D721Med (cell line): ENCODE data around the gene PCSK2.

Experiments
- DNase-seq: peaks from one replicate; pipeline ENCODE4 v3.0.0; 2011; ENCODE audit warnings: low spot score; ENCODE audit not compliant: insufficient read length
- FAIRE-seq: peaks from 2 replicates; lab custom pipeline; 2011; peaks lifted over from hg19 to GRCh38; lab: Jason Lieb, UNC
- TF ChIP-seq, protein P1 (sequence below): IDR thresholded peaks from 2 replicates; pipeline ENCODE4 v1.5.1; 2012; ENCODE audit warnings: mild to moderate bottlenecking, control low read depth; ENCODE audit not compliant: insufficient read depth; ENCODE audit errors: missing control alignments

PCSK2 gene

GRCh38 chr20:17314264-17314663, 87.4 kb downstream of the PCSK2 start:
- TF ChIP-seq, protein P1, sequence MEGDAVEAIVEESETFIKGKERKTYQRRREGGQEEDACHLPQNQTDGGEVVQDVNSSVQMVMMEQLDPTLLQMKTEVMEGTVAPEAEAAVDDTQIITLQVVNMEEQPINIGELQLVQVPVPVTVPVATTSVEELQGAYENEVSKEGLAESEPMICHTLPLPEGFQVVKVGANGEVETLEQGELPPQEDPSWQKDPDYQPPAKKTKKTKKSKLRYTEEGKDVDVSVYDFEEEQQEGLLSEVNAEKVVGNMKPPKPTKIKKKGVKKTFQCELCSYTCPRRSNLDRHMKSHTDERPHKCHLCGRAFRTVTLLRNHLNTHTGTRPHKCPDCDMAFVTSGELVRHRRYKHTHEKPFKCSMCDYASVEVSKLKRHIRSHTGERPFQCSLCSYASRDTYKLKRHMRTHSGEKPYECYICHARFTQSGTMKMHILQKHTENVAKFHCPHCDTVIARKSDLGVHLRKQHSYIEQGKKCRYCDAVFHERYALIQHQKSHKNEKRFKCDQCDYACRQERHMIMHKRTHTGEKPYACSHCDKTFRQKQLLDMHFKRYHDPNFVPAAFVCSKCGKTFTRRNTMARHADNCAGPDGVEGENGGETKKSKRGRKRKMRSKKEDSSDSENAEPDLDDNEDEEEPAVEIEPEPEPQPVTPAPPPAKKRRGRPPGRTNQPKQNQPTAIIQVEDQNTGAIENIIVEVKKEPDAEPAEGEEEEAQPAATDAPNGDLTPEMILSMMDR = no peak
- DNase-seq (no peak), FAIRE-seq (no peak)

GRCh38 chr20:17315407-17316231, 88.8 kb downstream of the PCSK2 start:
- no peak for DNase-seq
- FAIRE-seq = no peak

DNA sequence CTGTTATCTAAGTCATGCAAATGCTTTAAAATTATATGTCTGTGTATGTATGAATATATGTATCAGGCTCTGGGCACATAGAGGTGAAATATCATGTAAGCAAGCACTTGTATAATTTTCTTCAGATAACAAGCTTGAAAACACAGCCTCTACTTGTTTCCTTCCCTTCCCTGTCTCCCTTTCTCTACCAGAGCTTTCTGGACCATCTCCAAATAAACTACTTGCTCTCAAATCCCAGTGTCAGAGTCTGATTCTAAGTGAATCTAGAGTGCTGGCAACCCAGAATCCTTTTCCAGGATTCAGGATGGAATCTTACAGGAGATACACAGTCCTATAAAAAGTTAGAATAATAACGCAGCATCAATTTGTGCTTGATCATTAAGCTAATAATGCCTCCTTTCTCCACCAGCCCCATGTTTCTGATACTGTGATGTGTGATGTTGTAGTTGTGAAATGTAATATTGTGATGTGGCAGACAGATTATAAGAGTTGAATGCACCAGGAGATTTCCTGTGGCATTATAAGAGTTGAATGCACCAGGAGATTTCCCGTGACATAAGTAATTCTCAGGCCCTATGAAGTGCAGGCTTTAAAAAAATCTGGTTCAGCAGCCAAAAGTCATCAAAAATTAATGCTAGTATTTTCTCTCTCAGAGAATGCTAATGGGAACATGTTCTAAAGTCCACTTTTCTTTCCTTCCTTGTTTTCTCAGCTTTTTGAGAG, 89.6 kb downstream of the PCSK2 start:
- TF ChIP-seq, protein P1 = no peak
- no peak for FAIRE-seq

More at GRCh38 chr20:17315407-17316231, 88.8 kb downstream of the PCSK2 start:
- TF ChIP-seq, protein P1 = no peak

DNA sequence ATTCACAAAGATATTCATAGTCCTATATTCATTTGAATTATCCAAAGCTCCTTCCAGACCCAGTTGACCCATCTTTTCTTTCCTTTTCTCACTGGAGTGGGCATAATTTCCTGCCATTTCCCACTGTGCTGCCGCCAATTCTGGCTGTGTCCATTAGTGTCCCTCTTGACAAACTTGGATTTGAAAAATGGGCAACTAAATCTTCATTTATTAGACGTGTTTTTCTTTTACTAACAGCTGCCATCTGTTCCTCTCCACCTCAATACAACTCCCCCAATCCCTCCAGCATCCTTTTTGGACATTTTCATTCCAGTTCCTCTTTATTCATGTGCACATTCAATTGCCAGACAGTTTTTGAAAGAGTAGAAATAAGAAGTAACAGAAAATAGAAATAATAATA, 90.5 kb downstream of the PCSK2 start:
- TF ChIP-seq, protein P1 = no peak
- FAIRE-seq (no peak), DNase-seq (no peak)

More for the DNA sequence above, 89.6 kb downstream of the PCSK2 start:
- DNase-seq = no peak

- FAIRE-seq = no peak
- no peak for DNase-seq
- TF ChIP-seq, protein P1 = no peak
Observed at GRCh38 chr20:17320456-17320855, 93.6 kb downstream of the PCSK2 start.

DNA sequence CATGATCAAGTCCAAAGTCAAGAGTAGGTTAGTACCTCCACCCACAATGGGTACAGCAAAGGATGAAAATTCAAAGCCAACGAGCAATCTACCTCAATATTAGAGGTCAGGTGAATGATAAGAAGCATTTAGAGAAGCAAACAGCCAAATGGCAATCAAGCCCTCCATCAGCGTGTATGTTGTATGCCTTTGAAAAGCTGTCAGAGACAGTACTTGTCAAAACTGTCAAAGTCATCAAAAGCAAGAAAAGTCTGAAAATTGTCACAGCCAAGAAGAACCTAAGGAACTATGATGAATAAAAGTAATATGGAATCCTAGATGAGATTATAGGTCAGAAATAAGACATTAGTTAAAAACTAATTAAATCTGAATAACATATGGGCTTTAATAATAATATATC, 99.3 kb downstream of the PCSK2 start:
- FAIRE-seq = no peak
- no peak for DNase-seq
- TF ChIP-seq, protein P1 = no peak
